Keratinocyte (primary cell): ENCODE data around the gene CORO2B. TPM values are rescaled to one million over a fixed set of nuclear protein-coding genes. Genes with fewer than 3 reads are reported as not detected.
A peak's percentile ranks its signal among the peaks of the same experiment; 100 is the strongest.

Source experiments
- DNase-seq: peaks from one replicate; pipeline ENCODE4 v3.0.0-alpha.2; 2011; ENCODE audit warnings: low read depth, missing footprints, low spot score
- FAIRE-seq: peaks from 2 replicates; lab custom pipeline; 2011; peaks lifted over from hg19 to GRCh38; lab: Jason Lieb, UNC
- H2AFZ ChIP-seq: 2 replicates; pipeline ENCODE4 v1.6.0; 2012; ENCODE audit warnings: low read length, control low read depth, inconsistent platforms; ENCODE audit not compliant: control insufficient read depth
- H3K27ac ChIP-seq: 2 replicates; pipeline ENCODE4 v1.5.1; 2011; ENCODE audit warnings: low read length; ENCODE audit not compliant: control insufficient read depth, insufficient read depth
- H3K27me3 ChIP-seq: 3 replicates; pipeline ENCODE4 v1.6.0; 2011; ENCODE audit warnings: low read length; ENCODE audit not compliant: control insufficient read depth, insufficient read depth; ENCODE audit errors: extremely low read depth
- H3K36me3 ChIP-seq, 2 experiments: 2 replicates in 1 of 2; 3 replicates in 1 of 2; pipeline ENCODE4 v1.5.1; 2011; ENCODE audit warnings: low read length in 2 of 2, mild to moderate bottlenecking in 1 of 2; ENCODE audit not compliant: control insufficient read depth in 2 of 2, insufficient read depth in 2 of 2; ENCODE audit errors: extremely low read depth in 1 of 2
- H3K4me1 ChIP-seq: 3 replicates; pipeline ENCODE4 v1.5.1; 2011; ENCODE audit warnings: low read length; ENCODE audit not compliant: control insufficient read depth, insufficient read depth; ENCODE audit errors: extremely low read depth
- H3K4me2 ChIP-seq: 3 replicates; pipeline ENCODE4 v1.6.0; 2011; ENCODE audit warnings: low read depth, low read length; ENCODE audit not compliant: control insufficient read depth, insufficient read depth; ENCODE audit errors: extremely low read depth
- H3K4me3 ChIP-seq, 3 experiments: fragments of 200-600 bp in 1 of 3; sonication (generic) in 1 of 3; 2 replicates in 2 of 3; 3 replicates in 1 of 3; pipeline ENCODE4 v1.5.1; 2011 to 2016; ENCODE audit warnings: low read length in 3 of 3, mild to moderate bottlenecking in 3 of 3, control low read depth in 2 of 3, inconsistent platforms in 1 of 3, low read depth in 1 of 3, mixed read lengths in 1 of 3, mixed run types in 1 of 3, moderate library complexity in 1 of 3; ENCODE audit not compliant: control insufficient read depth in 2 of 3, insufficient read depth in 2 of 3; ENCODE audit errors: extremely low read depth in 1 of 3
- H3K79me2 ChIP-seq: 2 replicates; pipeline ENCODE4 v1.6.0; 2012; ENCODE audit warnings: low read length; ENCODE audit not compliant: control insufficient read depth, insufficient read depth
- H3K9ac ChIP-seq: 3 replicates; pipeline ENCODE4 v1.6.0; 2011; ENCODE audit warnings: low read length; ENCODE audit not compliant: control insufficient read depth, insufficient read depth; ENCODE audit errors: extremely low read depth
- H3K9me1 ChIP-seq: 3 replicates; pipeline ENCODE4 v1.6.0; 2011; ENCODE audit warnings: low read length; ENCODE audit not compliant: control insufficient read depth, insufficient read depth; ENCODE audit errors: extremely low read depth
- H3K9me3 ChIP-seq: 2 replicates; pipeline ENCODE4 v1.5.1; 2012; ENCODE audit warnings: low read depth, low read length; ENCODE audit not compliant: control insufficient read depth
- H4K20me1 ChIP-seq: 3 replicates; pipeline ENCODE4 v1.6.0; 2011; ENCODE audit warnings: low read length; ENCODE audit not compliant: control insufficient read depth, insufficient read depth; ENCODE audit errors: extremely low read depth
- EZH2 ChIP-seq: IDR thresholded peaks from one replicate; pipeline ENCODE4 v1.6.1; 2012; ENCODE audit warnings: inconsistent platforms, mild to moderate bottlenecking, low read length, moderate library complexity
- dilution Hi-C: fragments of 300-500 bp; cut with MboI; formaldehyde crosslinking; loops from one replicate; pipeline ENCODE4 v1.7.0; 2020; ENCODE audit warnings: low sequenced_read_pairs; ENCODE audit not compliant: extremely low pct_ligation_motif_present
- polyA plus RNA-seq, 5 experiments: library from polyadenylated mRNA; depleted of rRNA in 3 of 5; stranded (reverse) in 3 of 5; stranded (forward) in 1 of 5; unstranded in 1 of 5; fragments of >200 nt; gene quantifications; 1 replicate in 1 of 5; 2 replicates in 3 of 5; 3 replicates in 1 of 5; pipeline versions ENCODE4 v1.2.1 to v1.2.3, GENCODE V29; 2011 to 2012; ENCODE audit warnings: missing spikeins in 2 of 5, low read depth in 1 of 5, low replicate concordance in 1 of 5
- TF ChIP-seq, protein P1 (sequence below), 3 experiments: IDR thresholded peaks in 1 of 3; conservative IDR thresholded peaks in 1 of 3; optimal IDR thresholded peaks in 1 of 3; 2 replicates in 2 of 3; 3 replicates in 1 of 3; pipeline versions ENCODE3 to v1.5.1; 2011; ENCODE audit warnings: low read length in 3 of 3, mild to moderate bottlenecking in 3 of 3, moderate library complexity in 2 of 3, control low read depth in 1 of 3, inconsistent platforms in 1 of 3; ENCODE audit not compliant: insufficient read depth in 2 of 3; ENCODE audit errors: extremely low read depth in 1 of 3

CORO2B gene
- polyA plus RNA-seq, 1 donor (not counting 4 experiments of a cell fraction or from before 2014, with no cell fraction given), result 0.13 TPM

- Histone ChIP-seq H3K4me3 (no peak overlapping the region), H3K4me2 (peak overlapping the region; percentile 53), H4K20me1 (no peaks in the 10 kb centered on the region), H3K9ac (no peak overlapping the region), H3K36me3 (no peaks in the 10 kb centered on the region), H3K9me1 (no peaks in the 10 kb centered on the region), H3K4me1 (peaks cover 15% of the 10 kb centered on the region), H3K79me2 (no peaks in the 10 kb centered on the region), H3K9me3 (no peaks in the 10 kb centered on the region), H3K27me3 (no peaks in the 10 kb centered on the region), H3K27ac (no peak overlapping the region), H2AFZ (no peak overlapping the region)
- DNase-seq, result peak; percentile 45
- TF ChIP-seq, protein P1, sequence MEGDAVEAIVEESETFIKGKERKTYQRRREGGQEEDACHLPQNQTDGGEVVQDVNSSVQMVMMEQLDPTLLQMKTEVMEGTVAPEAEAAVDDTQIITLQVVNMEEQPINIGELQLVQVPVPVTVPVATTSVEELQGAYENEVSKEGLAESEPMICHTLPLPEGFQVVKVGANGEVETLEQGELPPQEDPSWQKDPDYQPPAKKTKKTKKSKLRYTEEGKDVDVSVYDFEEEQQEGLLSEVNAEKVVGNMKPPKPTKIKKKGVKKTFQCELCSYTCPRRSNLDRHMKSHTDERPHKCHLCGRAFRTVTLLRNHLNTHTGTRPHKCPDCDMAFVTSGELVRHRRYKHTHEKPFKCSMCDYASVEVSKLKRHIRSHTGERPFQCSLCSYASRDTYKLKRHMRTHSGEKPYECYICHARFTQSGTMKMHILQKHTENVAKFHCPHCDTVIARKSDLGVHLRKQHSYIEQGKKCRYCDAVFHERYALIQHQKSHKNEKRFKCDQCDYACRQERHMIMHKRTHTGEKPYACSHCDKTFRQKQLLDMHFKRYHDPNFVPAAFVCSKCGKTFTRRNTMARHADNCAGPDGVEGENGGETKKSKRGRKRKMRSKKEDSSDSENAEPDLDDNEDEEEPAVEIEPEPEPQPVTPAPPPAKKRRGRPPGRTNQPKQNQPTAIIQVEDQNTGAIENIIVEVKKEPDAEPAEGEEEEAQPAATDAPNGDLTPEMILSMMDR (optimal IDR thresholded peaks at IDR 0.05 in 1 of 3, IDR thresholded peaks at IDR 0.05 in 1 of 3, conservative IDR thresholded peaks at IDR 0.05 in 1 of 3; ENCODE audit: extremely low read depth in 1 of 3, insufficient read depth in 2 of 3, low read length in 3 of 3), result no peak
- TF ChIP-seq EZH2, result no peak
- dilution Hi-C loops, result no loop called here
- FAIRE-seq, result peak; percentile 95
Measured at GRCh38 chr15:68586274-68586961, 7.6 kb downstream of the CORO2B start.

DNA sequence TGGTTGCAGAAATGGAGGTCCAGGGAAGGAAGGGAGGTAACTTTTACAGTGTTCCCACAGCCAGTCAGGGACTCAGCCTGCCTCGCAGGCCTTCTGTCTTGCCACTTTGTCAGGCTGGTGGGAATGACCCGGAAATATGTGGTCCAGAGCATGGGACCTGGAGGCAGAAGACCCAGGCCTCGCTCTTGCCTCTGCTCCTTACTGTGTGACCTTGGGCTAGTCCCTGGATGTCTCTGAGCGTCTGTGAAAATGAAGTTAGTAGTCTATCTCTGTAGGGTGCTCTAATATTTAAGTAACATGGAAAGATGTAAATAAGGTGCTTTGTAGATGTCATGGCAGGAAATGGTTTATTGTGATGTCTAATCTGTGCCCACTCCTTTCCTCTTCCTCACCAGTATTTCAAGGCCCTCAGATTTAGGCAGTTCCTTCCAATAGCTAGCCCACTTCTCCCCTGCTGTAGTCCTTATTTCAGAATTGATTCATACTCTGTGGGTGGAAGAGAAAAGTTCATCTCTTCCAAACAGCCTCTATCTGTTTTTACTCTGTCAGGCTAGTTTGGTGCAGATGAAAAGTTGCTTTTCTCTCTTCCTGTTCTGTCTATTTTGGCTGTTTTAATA lies 9.1 kb downstream of the CORO2B start:
- dilution Hi-C loops, result no loop called here

More for the DNA sequence above, 9.1 kb downstream of the CORO2B start:
- FAIRE-seq (no peak), DNase-seq (no peak)
- TF ChIP-seq EZH2, result no peak
- TF ChIP-seq, protein P1 (optimal IDR thresholded peaks at IDR 0.05 in 1 of 3, IDR thresholded peaks at IDR 0.05 in 1 of 3, conservative IDR thresholded peaks at IDR 0.05 in 1 of 3; ENCODE audit: extremely low read depth in 1 of 3, insufficient read depth in 2 of 3, low read length in 3 of 3), result no peak
- Histone ChIP-seq H3K79me2 (no peaks in the 10 kb centered on the region), H3K9me1 (no peaks in the 10 kb centered on the region), H3K4me3 (no peak overlapping the region), H3K4me1 (peaks cover 15% of the 10 kb centered on the region), H4K20me1 (no peaks in the 10 kb centered on the region), H2AFZ (no peak overlapping the region), H3K27me3 (no peaks in the 10 kb centered on the region), H3K9ac (no peak overlapping the region), H3K36me3 (no peaks in the 10 kb centered on the region), H3K9me3 (no peaks in the 10 kb centered on the region), H3K4me2 (no peak overlapping the region), H3K27ac (no peak overlapping the region)
